Type B pancreatic cell (in vitro differentiated cells): ENCODE data around the gene RPRM. TPM values are rescaled to one million over a fixed set of nuclear protein-coding genes. Genes with fewer than 3 reads are reported as not detected.

Source experiments
- DNase-seq: peaks from one replicate; pipeline ENCODE4 v3.0.0; 2021; ENCODE audit warnings: mixed read lengths; ENCODE audit not compliant: unreplicated experiment; ENCODE audit errors: extremely low spot score
- H3K27ac Mint-ChIP-seq: 2 replicates; pipeline ENCODE4 v1.8.0; 2021; ENCODE audit warnings: mild to moderate bottlenecking, mixed read lengths
- H3K27me3 Mint-ChIP-seq: 2 replicates; pipeline ENCODE4 v1.8.0; 2021; ENCODE audit warnings: mixed read lengths
- H3K36me3 Mint-ChIP-seq: 2 replicates; pipeline ENCODE4 v1.8.0; 2021; ENCODE audit warnings: mixed read lengths
- H3K4me1 Mint-ChIP-seq: one replicate; pipeline ENCODE4 v1.8.0; 2021; ENCODE audit warnings: mixed read lengths; ENCODE audit not compliant: unreplicated experiment
- H3K4me3 Mint-ChIP-seq: 2 replicates; pipeline ENCODE4 v1.8.0; 2021; ENCODE audit warnings: mild to moderate bottlenecking, mixed read lengths
- H3K9me3 Mint-ChIP-seq: 2 replicates; pipeline ENCODE4 v1.8.0; 2021; ENCODE audit warnings: mixed read lengths
- CTCF ChIP-seq: fragments of 200-600 bp; sonication (generic); conservative IDR thresholded peaks from 2 replicates; pipeline ENCODE4 v1.5.0; 2021; ENCODE audit warnings: antibody characterized with exemption, mild to moderate bottlenecking
- total RNA-seq: library from RNA; stranded (reverse); gene quantifications from 2 replicates; pipeline ENCODE4 v1.2.1, GENCODE V29; 2021; ENCODE audit warnings: low replicate concordance

The RPRM gene
- total RNA-seq, 1 donor from 2014 or later, result 7.3 TPM

- Mint-ChIP-seq H3K27me3 (no peaks in the 10 kb centered on the region), H3K9me3 (no peaks in the 10 kb centered on the region), H3K4me3 (no peak overlapping the region), H3K36me3 (no peaks in the 10 kb centered on the region), H3K4me1 (no peaks in the 10 kb centered on the region), H3K27ac (no peak overlapping the region)
- no peak for DNase-seq
- no peak for TF ChIP-seq CTCF
These were observed 47.4 kb downstream of the RPRM start for GRCh38 chr2:153431114-153431513.
